ENCODE results near the gene C1orf105. TPM values are rescaled to one million over a fixed set of nuclear protein-coding genes. Genes with fewer than 3 reads are reported as not detected.

C1orf105 gene
- total and polyA plus RNA-seq, 4 donors, result 0.16 TPM; not detected in 3

- TF ChIP-seq, protein P1, sequence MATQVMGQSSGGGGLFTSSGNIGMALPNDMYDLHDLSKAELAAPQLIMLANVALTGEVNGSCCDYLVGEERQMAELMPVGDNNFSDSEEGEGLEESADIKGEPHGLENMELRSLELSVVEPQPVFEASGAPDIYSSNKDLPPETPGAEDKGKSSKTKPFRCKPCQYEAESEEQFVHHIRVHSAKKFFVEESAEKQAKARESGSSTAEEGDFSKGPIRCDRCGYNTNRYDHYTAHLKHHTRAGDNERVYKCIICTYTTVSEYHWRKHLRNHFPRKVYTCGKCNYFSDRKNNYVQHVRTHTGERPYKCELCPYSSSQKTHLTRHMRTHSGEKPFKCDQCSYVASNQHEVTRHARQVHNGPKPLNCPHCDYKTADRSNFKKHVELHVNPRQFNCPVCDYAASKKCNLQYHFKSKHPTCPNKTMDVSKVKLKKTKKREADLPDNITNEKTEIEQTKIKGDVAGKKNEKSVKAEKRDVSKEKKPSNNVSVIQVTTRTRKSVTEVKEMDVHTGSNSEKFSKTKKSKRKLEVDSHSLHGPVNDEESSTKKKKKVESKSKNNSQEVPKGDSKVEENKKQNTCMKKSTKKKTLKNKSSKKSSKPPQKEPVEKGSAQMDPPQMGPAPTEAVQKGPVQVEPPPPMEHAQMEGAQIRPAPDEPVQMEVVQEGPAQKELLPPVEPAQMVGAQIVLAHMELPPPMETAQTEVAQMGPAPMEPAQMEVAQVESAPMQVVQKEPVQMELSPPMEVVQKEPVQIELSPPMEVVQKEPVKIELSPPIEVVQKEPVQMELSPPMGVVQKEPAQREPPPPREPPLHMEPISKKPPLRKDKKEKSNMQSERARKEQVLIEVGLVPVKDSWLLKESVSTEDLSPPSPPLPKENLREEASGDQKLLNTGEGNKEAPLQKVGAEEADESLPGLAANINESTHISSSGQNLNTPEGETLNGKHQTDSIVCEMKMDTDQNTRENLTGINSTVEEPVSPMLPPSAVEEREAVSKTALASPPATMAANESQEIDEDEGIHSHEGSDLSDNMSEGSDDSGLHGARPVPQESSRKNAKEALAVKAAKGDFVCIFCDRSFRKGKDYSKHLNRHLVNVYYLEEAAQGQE (IDR thresholded peaks at IDR 0.05), result no peak
- TF ChIP-seq FOXA2 (IDR thresholded peaks at IDR 0.05) (no peak), TAF1 (conservative IDR thresholded peaks at IDR 0.05) (no peak), HNF4A (conservative IDR thresholded peaks at IDR 0.05) (no peak), HNF4G (IDR thresholded peaks at IDR 0.05) (no peak)
- TF ChIP-seq, protein P2, sequence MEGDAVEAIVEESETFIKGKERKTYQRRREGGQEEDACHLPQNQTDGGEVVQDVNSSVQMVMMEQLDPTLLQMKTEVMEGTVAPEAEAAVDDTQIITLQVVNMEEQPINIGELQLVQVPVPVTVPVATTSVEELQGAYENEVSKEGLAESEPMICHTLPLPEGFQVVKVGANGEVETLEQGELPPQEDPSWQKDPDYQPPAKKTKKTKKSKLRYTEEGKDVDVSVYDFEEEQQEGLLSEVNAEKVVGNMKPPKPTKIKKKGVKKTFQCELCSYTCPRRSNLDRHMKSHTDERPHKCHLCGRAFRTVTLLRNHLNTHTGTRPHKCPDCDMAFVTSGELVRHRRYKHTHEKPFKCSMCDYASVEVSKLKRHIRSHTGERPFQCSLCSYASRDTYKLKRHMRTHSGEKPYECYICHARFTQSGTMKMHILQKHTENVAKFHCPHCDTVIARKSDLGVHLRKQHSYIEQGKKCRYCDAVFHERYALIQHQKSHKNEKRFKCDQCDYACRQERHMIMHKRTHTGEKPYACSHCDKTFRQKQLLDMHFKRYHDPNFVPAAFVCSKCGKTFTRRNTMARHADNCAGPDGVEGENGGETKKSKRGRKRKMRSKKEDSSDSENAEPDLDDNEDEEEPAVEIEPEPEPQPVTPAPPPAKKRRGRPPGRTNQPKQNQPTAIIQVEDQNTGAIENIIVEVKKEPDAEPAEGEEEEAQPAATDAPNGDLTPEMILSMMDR (IDR thresholded peaks at IDR 0.05; ENCODE audit: low read depth, low read length, missing input control), result no peak
Observed at GRCh38 chr1:172497230-172497629, 76.7 kb downstream of the C1orf105 start (continued).

- H3K27ac ChIP-seq (ENCODE audit: low read depth in 1 of 2, low read length in 2 of 2), result no peak overlapping the region
- H3K9me3 ChIP-seq (ENCODE audit: control insufficient read depth in 4 of 4, low read length in 3 of 4), result no peaks in the 10 kb centered on the region
- no peaks in the 10 kb centered on the region for H3K27me3 ChIP-seq (ENCODE audit: control insufficient read depth in 4 of 4, insufficient read depth in 4 of 4, low read length in 3 of 4)
- no peak for DNase-seq (ENCODE audit: low spot score)
- no peaks in the 10 kb centered on the region for H3K4me1 ChIP-seq (ENCODE audit: control insufficient read depth in 4 of 4, insufficient read depth in 4 of 4, low read length in 3 of 4)
- no peaks in the 10 kb centered on the region for H3K36me3 ChIP-seq (ENCODE audit: control insufficient read depth in 4 of 4, insufficient read depth in 3 of 4, low read depth in 1 of 4, low read length in 3 of 4)
- no peak overlapping the region for H3K9ac ChIP-seq (ENCODE audit: low read depth in 1 of 2, low read length in 2 of 2)
- 94% methylated on average over 2 of the region's 2 CpGs for WGBS
- TF ChIP-seq MAX (IDR thresholded peaks at IDR 0.05), result no peak
- TF ChIP-seq, protein P3, sequence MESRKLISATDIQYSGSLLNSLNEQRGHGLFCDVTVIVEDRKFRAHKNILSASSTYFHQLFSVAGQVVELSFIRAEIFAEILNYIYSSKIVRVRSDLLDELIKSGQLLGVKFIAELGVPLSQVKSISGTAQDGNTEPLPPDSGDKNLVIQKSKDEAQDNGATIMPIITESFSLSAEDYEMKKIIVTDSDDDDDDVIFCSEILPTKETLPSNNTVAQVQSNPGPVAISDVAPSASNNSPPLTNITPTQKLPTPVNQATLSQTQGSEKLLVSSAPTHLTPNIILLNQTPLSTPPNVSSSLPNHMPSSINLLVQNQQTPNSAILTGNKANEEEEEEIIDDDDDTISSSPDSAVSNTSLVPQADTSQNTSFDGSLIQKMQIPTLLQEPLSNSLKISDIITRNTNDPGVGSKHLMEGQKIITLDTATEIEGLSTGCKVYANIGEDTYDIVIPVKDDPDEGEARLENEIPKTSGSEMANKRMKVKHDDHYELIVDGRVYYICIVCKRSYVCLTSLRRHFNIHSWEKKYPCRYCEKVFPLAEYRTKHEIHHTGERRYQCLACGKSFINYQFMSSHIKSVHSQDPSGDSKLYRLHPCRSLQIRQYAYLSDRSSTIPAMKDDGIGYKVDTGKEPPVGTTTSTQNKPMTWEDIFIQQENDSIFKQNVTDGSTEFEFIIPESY (IDR thresholded peaks at IDR 0.05), result no peak
- TF ChIP-seq JUND (IDR thresholded peaks at IDR 0.05), result no peak
- TF ChIP-seq RXRA (IDR thresholded peaks at IDR 0.05), result no peak
- no peak for TF ChIP-seq RAD21 (IDR thresholded peaks at IDR 0.05)
- no peak for TF ChIP-seq TAF1 (conservative IDR thresholded peaks at IDR 0.05)
- no peak for TF ChIP-seq SP1 (IDR thresholded peaks at IDR 0.05)
- no peak for TF ChIP-seq HNF4A (conservative IDR thresholded peaks at IDR 0.05)
- TF ChIP-seq, protein P1 (IDR thresholded peaks at IDR 0.05), result no peak
- no peak for TF ChIP-seq HNF4G (IDR thresholded peaks at IDR 0.05)
- TF ChIP-seq, protein P2 (IDR thresholded peaks at IDR 0.05; ENCODE audit: low read depth, low read length, missing input control), result no peak
- TF ChIP-seq EGR1 (IDR thresholded peaks at IDR 0.05; ENCODE audit: low read depth in 2 of 2), result no peak
- H3K4me3 ChIP-seq (ENCODE audit: low read depth in 1 of 3, low read length in 3 of 3), result no peak overlapping the region
Observed at GRCh38 chr1:172498857-172499256, 78.4 kb downstream of the C1orf105 start.
